GM12878 (cell line): ENCODE measurements around the gene IFI6. TPM values are rescaled to one million over a fixed set of nuclear protein-coding genes. Genes with fewer than 3 reads are reported as not detected.
"Not testable (repeated sequence)": the region's sequence is repeated elsewhere in the genome, so short reads cannot be mapped to it uniquely, and the experiment has no call there.

Experiments used
- ATAC-seq: fragments of 200-7000 bp; cut with Tn5 transposase; 3 replicates; pipeline ENCODE4 v1.9.1; 2020; ENCODE audit warnings: mild to moderate bottlenecking, moderate library complexity
- BruUV-seq: library from RNA; stranded (reverse); fragments of 400-500 nt; replicated peaks from 2 replicates; lab custom pipeline; 2021; lab: Mats Ljungman, UMichigan
- CTCF ChIA-PET: fragments of 300-600 bp; sonication (Branson Sonifier 250); formaldehyde crosslinking; extraction: SDS; loops from one replicate; lab custom pipeline; 2021; ENCODE audit warnings: inconsistent platforms; lab: Yijun Ruan, JAX
- POLR2A ChIA-PET: fragments of 350-600 bp; formaldehyde crosslinking; extraction: SDS; loops from one replicate; lab custom pipeline; 2021; ENCODE audit warnings: inconsistent platforms; lab: Charles Lee
- RAD21 ChIA-PET: fragments of 300-600 bp; sonication (Branson Sonifier 250); formaldehyde crosslinking; loops from one replicate; lab custom pipeline; 2023; ENCODE audit warnings: antibody characterized with exemption; ENCODE audit not compliant: unreplicated experiment; lab: Charles Lee
- SMC1A ChIA-PET: fragments of 300-600 bp; sonication (Branson Sonifier 250); formaldehyde crosslinking; loops from one replicate; lab custom pipeline; 2023; ENCODE audit not compliant: unreplicated experiment, uncharacterized antibody; lab: Charles Lee
- DNase-seq: peaks from one replicate; pipeline ENCODE4 v3.0.0-alpha.2; 2011; ENCODE audit warnings: low read depth, low spot score
- FAIRE-seq: peaks from 3 replicates; lab custom pipeline; 2011; peaks lifted over from hg19 to GRCh38; lab: Jason Lieb, UNC
- H2AFZ ChIP-seq: 2 replicates; pipeline ENCODE4 v1.6.0; 2011; ENCODE audit warnings: low read depth, low read length, control low read depth; ENCODE audit not compliant: control insufficient read depth
- H3K27ac ChIP-seq: 2 replicates; pipeline ENCODE4 v1.5.1; 2011; ENCODE audit warnings: control low read depth; ENCODE audit not compliant: control insufficient read depth, insufficient read depth
- H3K27me3 ChIP-seq, 2 experiments: replicated peaks in 1 of 2; 2 replicates each; pipeline versions ENCODE4 v1.6.0 to v1.6.1; 2011; ENCODE audit warnings: low read length in 1 of 2; ENCODE audit not compliant: control insufficient read depth in 2 of 2, insufficient read depth in 2 of 2
- H3K36me3 ChIP-seq, 2 experiments: 2 replicates each; pipeline ENCODE4 v1.5.1; 2011; ENCODE audit warnings: low read length in 1 of 2; ENCODE audit not compliant: control insufficient read depth in 2 of 2, insufficient read depth in 2 of 2
- H3K4me1 ChIP-seq: 2 replicates; pipeline ENCODE4 v1.6.1; 2011; ENCODE audit warnings: mild to moderate bottlenecking, low read length, moderate library complexity, mixed read lengths; ENCODE audit not compliant: control insufficient read depth, insufficient read depth
- H3K4me2 ChIP-seq: 2 replicates; pipeline ENCODE4 v1.6.0; 2011; ENCODE audit warnings: control low read depth; ENCODE audit not compliant: control insufficient read depth, insufficient read depth
- H3K4me3 ChIP-seq: fragments of 200-600 bp; sonication (generic); 2 replicates; pipeline ENCODE4 v1.5.1; 2016
- H3K79me2 ChIP-seq: 2 replicates; pipeline ENCODE4 v1.6.0; 2011; ENCODE audit warnings: low read length; ENCODE audit not compliant: control insufficient read depth, insufficient read depth
- H3K9ac ChIP-seq: 2 replicates; pipeline ENCODE4 v1.8.0; 2011; ENCODE audit warnings: low read length, control low read depth, mixed read lengths; ENCODE audit not compliant: control insufficient read depth, insufficient read depth
- H3K9me3 ChIP-seq: replicated peaks from 3 replicates; pipeline ENCODE4 v1.5.1; 2011; ENCODE audit warnings: mild to moderate bottlenecking, low read length; ENCODE audit not compliant: control insufficient read depth, insufficient read depth
- H4K20me1 ChIP-seq: 2 replicates; pipeline ENCODE4 v1.6.0; 2011; ENCODE audit not compliant: control insufficient read depth, insufficient read depth
- CBFB ChIP-seq: IDR thresholded peaks from 2 replicates; pipeline ENCODE4 v1.6.1; 2016; ENCODE audit warnings: antibody characterized with exemption, low read depth
- EP300 ChIP-seq, 2 experiments: fragments of 150-350 bp in 1 of 2; IDR thresholded peaks; 2 replicates each; pipeline ENCODE4 v1.6.1; 2011 to 2012; ENCODE audit warnings: low read depth in 2 of 2, low read length in 2 of 2, borderline replicate concordance in 1 of 2, improper control_type of control experiment in 1 of 2, inconsistent platforms in 1 of 2; ENCODE audit not compliant: control insufficient read depth in 1 of 2
- IKZF2 ChIP-seq, 2 experiments: fragments of 450-650 bp; IDR thresholded peaks; 2 replicates each; pipeline ENCODE4 v1.6.1; 2017; ENCODE audit warnings: mild to moderate bottlenecking in 2 of 2, moderate library complexity in 2 of 2
- NR2F1 ChIP-seq: fragments of 450-650 bp; conservative IDR thresholded peaks from 2 replicates; pipeline ENCODE4 v1.6.1; 2017; ENCODE audit warnings: mild to moderate bottlenecking
- YBX1 ChIP-seq: fragments of 450-650 bp; IDR thresholded peaks from 2 replicates; pipeline ENCODE4 v1.6.1; 2016; ENCODE audit warnings: antibody characterized with exemption
- WGBS: methylation state at CpG from one replicate; pipeline ENCODE4 v1.1.6; 2016; ENCODE audit warnings: low lambda C conversion rate; ENCODE audit not compliant: insufficient replicate concordance, insufficient coverage; ENCODE audit errors: missing lambda C conversion rate; 5-methylcytosine and 5-hydroxymethylcytosine counted together
- in situ Hi-C: fragments of 300-500 bp; cut with MboI; formaldehyde crosslinking; loops from 9 replicates; pipeline ENCODE4 v1.14.3; 2018; ENCODE audit warnings: mixed read lengths
- intact Hi-C: fragments of 100-400 bp; cut with micrococcal nuclease; formaldehyde crosslinking; loops from one replicate; pipeline ENCODE4 v1.14.2; 2022; ENCODE audit not compliant: unreplicated experiment
- polyA plus RNA-seq, 11 experiments: library from polyadenylated mRNA; depleted of rRNA in 4 of 11; unstranded in 6 of 11; stranded (reverse) in 5 of 11; fragments of >200 nt; fragmentation: Nextera tagmentation in 4 of 11; fragmentation: Illumina TruSeq in 1 of 11; extraction: Ambion mirVana in 4 of 11; extraction: Trizol in 1 of 11; gene quantifications; 1 replicate in 1 of 11; 2 replicates in 10 of 11; pipeline versions ENCODE4 v1.2.1 to v1.2.3, GENCODE V29; 2011 to 2016; ENCODE audit warnings: inconsistent platforms in 2 of 11, missing spikeins in 2 of 11, low read depth in 1 of 11
- total RNA-seq, 4 experiments: library from RNA; depleted of rRNA in 3 of 4; stranded (reverse); fragments of >200 nt in 3 of 4; fragmentation: Illumina TruSeq in 1 of 4; extraction: Trizol in 1 of 4; gene quantifications; 2 replicates each; pipeline versions ENCODE4 v1.2.1 to v1.2.3, GENCODE V29; 2013 to 2021
- TF ChIP-seq, protein P1 (sequence below): fragments of 450-650 bp; IDR thresholded peaks from 2 replicates; pipeline ENCODE4 v1.6.1; 2017; ENCODE audit warnings: low read depth, mild to moderate bottlenecking, moderate library complexity
- TF ChIP-seq, protein P2 (sequence below): fragments of 450-650 bp; IDR thresholded peaks from 2 replicates; pipeline ENCODE4 v1.6.1; 2017; ENCODE audit warnings: antibody characterized with exemption, mild to moderate bottlenecking, moderate library complexity

Gene IFI6
- total and polyA plus RNA-seq, 10 of the 15 experiments (the other 5 are each of a cell fraction or from before 2014, with no cell fraction given): 5.6 to 123 (median 69.0) TPM

DNA sequence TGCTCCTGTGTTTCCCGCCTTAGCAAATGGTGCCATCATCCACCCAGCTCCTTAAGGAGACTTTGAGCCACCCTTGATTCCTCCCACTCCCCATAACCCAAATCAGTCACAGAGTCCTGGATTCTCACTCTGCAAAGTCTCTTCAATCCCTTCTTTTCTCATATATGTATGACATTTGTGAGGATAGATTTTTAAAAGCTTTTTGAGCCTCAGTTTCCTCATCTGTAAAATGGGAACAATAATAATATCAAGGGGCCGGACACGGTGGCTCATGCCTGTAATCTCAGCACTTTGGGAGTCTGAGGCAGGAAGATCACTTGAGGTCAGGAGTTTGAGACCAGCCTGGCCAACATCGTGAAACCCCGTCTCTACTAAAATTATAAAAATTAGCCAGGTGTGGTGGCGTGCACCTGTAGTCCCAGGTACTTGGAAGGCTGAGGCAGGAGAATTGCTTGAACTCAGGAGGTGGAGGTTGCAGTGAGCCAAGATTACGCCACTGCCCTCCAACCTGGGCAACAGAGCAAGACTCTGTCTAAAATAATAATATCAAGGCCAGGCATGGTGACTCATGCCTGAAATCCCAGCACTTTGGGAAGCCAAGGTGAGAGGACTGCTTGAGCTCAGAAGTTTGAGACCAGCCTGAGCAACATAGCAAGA, 52.1 kb downstream of the IFI6 start:
- in situ Hi-C loops, H3K27ac ChIP-seq, intact Hi-C loops, ATAC-seq, DNase-seq, H3K9me3 ChIP-seq, H3K9ac ChIP-seq, BruUV-seq, H3K27me3 ChIP-seq, H2AFZ ChIP-seq, FAIRE-seq, H4K20me1 ChIP-seq: not testable (repeated sequence)
- ChIA-PET RAD21 (interaction anchor here (0.5 to 17.1 kb wide), 8 partner anchors 9 to 199 kb away, joined by 3 to 183 read pairs (median 12); no protein-coding TSS in a partner anchor), CTCF (interaction anchor here (0.8 to 17.2 kb wide), 13 partner anchors 10 to 287 kb away, joined by 3 to 208 read pairs (median 5); partner anchors contain the start of genes AHDC1 and IFI6), POLR2A (interaction anchor here (0.6 to 6.3 kb wide), 10 partner anchors 9 to 623 kb away, joined by 3 to 68 read pairs (median 8); partner anchors contain the start of gene STX12), SMC1A (interaction anchor here (0.9 to 10.2 kb wide), 5 partner anchors 10 to 42 kb away, joined by 5 to 114 read pairs (median 71); no protein-coding TSS in a partner anchor)
- H3K4me3 ChIP-seq: 0 out of 2 replicates have a peak overlapping the region, but pooled peaks have one; percentile 12
- 98% methylated on average over 7 of the region's 7 CpGs for WGBS
- peaks cover 44% of the 10 kb centered on the region for H3K4me1 ChIP-seq
- H3K79me2 ChIP-seq: peaks cover 26% of the 10 kb centered on the region
- H3K4me2 ChIP-seq: peak overlapping the region; percentile 13; the same call in 1 of the 2 replicates
- H3K36me3 ChIP-seq: peaks cover 19 to 26% of the 10 kb centered on the region in 2 experiments; a peak in 3 of 4 replicates

DNA sequence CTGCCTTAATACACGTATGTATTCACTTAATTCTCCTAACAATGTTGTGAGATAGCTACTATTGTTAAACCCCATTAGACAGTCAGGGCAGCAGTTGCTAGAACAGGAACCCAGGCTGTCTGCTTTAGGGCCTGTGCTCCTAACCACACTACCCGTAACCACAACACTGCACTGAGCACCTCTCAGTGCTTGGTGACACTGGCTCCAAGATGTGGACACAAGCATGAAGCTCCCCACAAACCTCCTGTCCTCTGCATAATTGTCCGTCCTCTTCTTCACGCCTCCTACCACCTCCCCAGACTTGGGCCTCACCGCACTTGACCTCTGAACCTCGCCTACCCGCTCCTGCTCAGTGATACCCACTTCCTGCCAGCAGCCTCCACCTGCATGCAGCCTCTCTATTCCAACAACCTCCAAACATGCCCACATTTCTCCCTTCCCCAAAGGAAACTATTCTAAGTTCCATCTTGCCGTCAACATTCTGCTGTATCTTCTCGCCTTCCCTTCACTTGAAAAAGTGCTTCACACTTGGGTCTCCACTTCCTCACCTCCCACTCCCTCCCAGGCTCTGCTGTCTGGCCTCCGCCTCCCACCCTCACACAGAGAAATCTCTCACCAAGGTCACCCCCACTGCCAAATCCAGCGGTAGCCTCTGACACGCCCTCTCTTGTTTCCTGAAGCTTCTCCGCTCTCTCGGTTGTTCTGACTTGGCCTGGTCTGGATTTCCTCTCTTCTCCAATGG, 53.5 kb downstream of the IFI6 start:
- POLR2A ChIA-PET: interaction anchor here (0.5 to 6.3 kb wide), 11 partner anchors 8 to 957 kb away, joined by 3 to 68 read pairs (median 6); partner anchors contain the start of genes FAM76A and IFI6
- H3K4me1 ChIP-seq: peaks cover 30% of the 10 kb centered on the region
- in situ Hi-C loops: no loop called here
- no TSS peak for BruUV-seq
- no peak overlapping the region for H3K9ac ChIP-seq
- RAD21 ChIA-PET: interaction anchor here (0.9 to 17.1 kb wide), 6 partner anchors 9 to 44 kb away, joined by 3 to 183 read pairs (median 12); partner anchors contain the start of gene AHDC1
- FAIRE-seq (peak; percentile 57), ATAC-seq (peak; percentile 67), DNase-seq (no peak)
- H3K4me3 ChIP-seq: no peak overlapping the region
- 44% methylated on average over 14 of the region's 14 CpGs for WGBS
- SMC1A ChIA-PET: interaction anchor here (1.3 to 10.2 kb wide), 4 partner anchors 9 to 44 kb away, joined by 5 to 114 read pairs (median 80); no protein-coding TSS in a partner anchor
- H3K79me2 ChIP-seq: peaks cover 12% of the 10 kb centered on the region
- peak overlapping the region; percentile 47 for H3K4me2 ChIP-seq
- no peaks in the 10 kb centered on the region for H4K20me1 ChIP-seq
- peaks cover 28 to 31% of the 10 kb centered on the region in 2 experiments; a peak in 3 of 4 replicates for H3K36me3 ChIP-seq
- intact Hi-C loops: no loop called here
- CTCF ChIA-PET: interaction anchor here (0.8 to 17.2 kb wide), 9 partner anchors 10 to 322 kb away, joined by 3 to 208 read pairs (median 4); partner anchors contain the start of genes AHDC1 and IFI6
- no peaks in the 10 kb centered on the region for H3K27me3 ChIP-seq
- no peak overlapping the region for H2AFZ ChIP-seq
- H3K27ac ChIP-seq: peak overlapping the region; percentile 27; the same call in 1 of the 2 replicates
- no peaks in the 10 kb centered on the region for H3K9me3 ChIP-seq
- no peak for TF ChIP-seq YBX1
- peak; percentile 38; the same call in 1 of the 2 replicates for TF ChIP-seq CBFB
- TF ChIP-seq, protein P1, sequence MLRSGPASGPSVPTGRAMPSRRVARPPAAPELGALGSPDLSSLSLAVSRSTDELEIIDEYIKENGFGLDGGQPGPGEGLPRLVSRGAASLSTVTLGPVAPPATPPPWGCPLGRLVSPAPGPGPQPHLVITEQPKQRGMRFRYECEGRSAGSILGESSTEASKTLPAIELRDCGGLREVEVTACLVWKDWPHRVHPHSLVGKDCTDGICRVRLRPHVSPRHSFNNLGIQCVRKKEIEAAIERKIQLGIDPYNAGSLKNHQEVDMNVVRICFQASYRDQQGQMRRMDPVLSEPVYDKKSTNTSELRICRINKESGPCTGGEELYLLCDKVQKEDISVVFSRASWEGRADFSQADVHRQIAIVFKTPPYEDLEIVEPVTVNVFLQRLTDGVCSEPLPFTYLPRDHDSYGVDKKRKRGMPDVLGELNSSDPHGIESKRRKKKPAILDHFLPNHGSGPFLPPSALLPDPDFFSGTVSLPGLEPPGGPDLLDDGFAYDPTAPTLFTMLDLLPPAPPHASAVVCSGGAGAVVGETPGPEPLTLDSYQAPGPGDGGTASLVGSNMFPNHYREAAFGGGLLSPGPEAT: peak; percentile 60
- TF ChIP-seq IKZF2 (IDR thresholded peaks at IDR 0.05): peak; percentile 75 to 77; a peak in 2 of 4 replicates
- 0 out of 4 replicates have a peak, but pooled peaks of 1 of the 2 experiments have one; percentile 16 for TF ChIP-seq EP300 (IDR thresholded peaks at IDR 0.05; ENCODE audit: borderline replicate concordance in 1 of 2, control insufficient read depth in 1 of 2, low read depth in 2 of 2, low read length in 2 of 2)
- peak; percentile 95 for TF ChIP-seq NR2F1
- TF ChIP-seq, protein P2, sequence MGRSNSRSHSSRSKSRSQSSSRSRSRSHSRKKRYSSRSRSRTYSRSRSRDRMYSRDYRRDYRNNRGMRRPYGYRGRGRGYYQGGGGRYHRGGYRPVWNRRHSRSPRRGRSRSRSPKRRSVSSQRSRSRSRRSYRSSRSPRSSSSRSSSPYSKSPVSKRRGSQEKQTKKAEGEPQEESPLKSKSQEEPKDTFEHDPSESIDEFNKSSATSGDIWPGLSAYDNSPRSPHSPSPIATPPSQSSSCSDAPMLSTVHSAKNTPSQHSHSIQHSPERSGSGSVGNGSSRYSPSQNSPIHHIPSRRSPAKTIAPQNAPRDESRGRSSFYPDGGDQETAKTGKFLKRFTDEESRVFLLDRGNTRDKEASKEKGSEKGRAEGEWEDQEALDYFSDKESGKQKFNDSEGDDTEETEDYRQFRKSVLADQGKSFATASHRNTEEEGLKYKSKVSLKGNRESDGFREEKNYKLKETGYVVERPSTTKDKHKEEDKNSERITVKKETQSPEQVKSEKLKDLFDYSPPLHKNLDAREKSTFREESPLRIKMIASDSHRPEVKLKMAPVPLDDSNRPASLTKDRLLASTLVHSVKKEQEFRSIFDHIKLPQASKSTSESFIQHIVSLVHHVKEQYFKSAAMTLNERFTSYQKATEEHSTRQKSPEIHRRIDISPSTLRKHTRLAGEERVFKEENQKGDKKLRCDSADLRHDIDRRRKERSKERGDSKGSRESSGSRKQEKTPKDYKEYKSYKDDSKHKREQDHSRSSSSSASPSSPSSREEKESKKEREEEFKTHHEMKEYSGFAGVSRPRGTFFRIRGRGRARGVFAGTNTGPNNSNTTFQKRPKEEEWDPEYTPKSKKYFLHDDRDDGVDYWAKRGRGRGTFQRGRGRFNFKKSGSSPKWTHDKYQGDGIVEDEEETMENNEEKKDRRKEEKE: no peak
